ENCODE results near the gene BTBD16. TPM values are rescaled to one million over a fixed set of nuclear protein-coding genes. Genes with fewer than 3 reads are reported as not detected.

The BTBD16 gene
- total and polyA plus RNA-seq, 2 of the 13 experiments (the other 11 are each of a cell fraction or from before 2014, with no cell fraction given): 5.0 to 11.9 TPM

GRCh38 chr10:122327237-122328206 is 56.4 kb downstream of the BTBD16 start:
- ChIA-PET CTCF (ENCODE audit: low intra/inter-chr PET ratio, low total read pairs) (no interaction called here), POLR2A (interaction anchor here (0.7 to 7.6 kb wide), 6 partner anchors 17 to 44 kb away, joined by 3 to 141 read pairs (median 4); no protein-coding TSS in a partner anchor)
- DNase-seq (ENCODE audit: low spot score): no peak
- intact Hi-C loops (cut with micrococcal nuclease; ENCODE audit: unreplicated experiment): no loop called here
- H4K20me1 ChIP-seq (ENCODE audit: insufficient read depth, low read length): no peaks in the 10 kb centered on the region
- H2AFZ ChIP-seq (ENCODE audit: low read length): no peak overlapping the region
- no peak overlapping the region for H3K9ac ChIP-seq (ENCODE audit: insufficient read depth, low read depth, low read length)
- in situ Hi-C loops (cut with HindIII; ENCODE audit: extremely low pct_ligation_motif_present, low pct_unique_long_range_greater_than_20kb): no loop called here
- TF ChIP-seq LCORL (IDR thresholded peaks at IDR 0.05) (no peak), LCORL (CRISPR knock-in tag; IDR thresholded peaks at IDR 0.05) (no peak), KDM5B (CRISPR knock-in tag; IDR thresholded peaks at IDR 0.05; ENCODE audit: borderline replicate concordance) (0 out of 2 replicates have a peak, but pooled peaks have one; percentile 31), ZNF770 (CRISPR knock-in tag; IDR thresholded peaks at IDR 0.05) (no peak), TOPORS (CRISPR knock-in tag; IDR thresholded peaks at IDR 0.05) (no peak), ZNF687 (CRISPR knock-in tag; IDR thresholded peaks at IDR 0.05) (peak; percentile 59), FOSL2 (CRISPR knock-in tag; IDR thresholded peaks at IDR 0.05) (peak; percentile 52)
- no peaks in the 10 kb centered on the region for H3K27me3 ChIP-seq (ENCODE audit: control insufficient read depth in 1 of 2, insufficient read depth in 2 of 2, low read length in 2 of 2)
- BruUV-seq (replicated peaks): no TSS peak
- no peak for ATAC-seq
- no peak for FAIRE-seq
- no peak overlapping the region for H3K4me3 ChIP-seq (replicated peaks in 1 of 3; ENCODE audit: insufficient read depth in 1 of 3, low read depth in 2 of 3, low read length in 3 of 3)
- no peak overlapping the region for H3K27ac ChIP-seq (ENCODE audit: extremely low read length, insufficient read depth, low read length)
- no peaks in the 10 kb centered on the region for H3K36me3 ChIP-seq (replicated peaks in 1 of 2; ENCODE audit: control insufficient read depth in 1 of 2, insufficient read depth in 2 of 2, low read length in 2 of 2)
- no peak overlapping the region for H3K4me2 ChIP-seq (ENCODE audit: low read depth, low read length)
- peaks cover 49% of the 10 kb centered on the region for H3K4me1 ChIP-seq (ENCODE audit: insufficient read depth, low read length)
- peaks cover 6% of the 10 kb centered on the region for H3K79me2 ChIP-seq (ENCODE audit: insufficient read depth, low read length)
- H3K9me3 ChIP-seq (ENCODE audit: low read length): no peaks in the 10 kb centered on the region
- 93% methylated on average over 13 of the region's 16 CpGs for WGBS (ENCODE audit: low lambda C conversion rate)

Data from HepG2 (cell line).